Heart left ventricle (tissue), 16 donors: ENCODE results near the gene LIAS. TPM values are rescaled to one million over a fixed set of nuclear protein-coding genes. Genes with fewer than 3 reads are reported as not detected.
A peak's percentile ranks its signal among the peaks of the same experiment; 100 is the strongest.
"Not testable (repeated sequence)": the region's sequence is repeated elsewhere in the genome, so short reads cannot be mapped to it uniquely, and the experiment has no call there.

ENCODE experiments used
- ATAC-seq, 4 donors: fragments of 200-7000 bp; cut with Tn5 transposase; one replicate each; pipeline ENCODE4 v1.9.1; 2020 to 2022; ENCODE audit warnings: moderate library complexity in 4 of 4, mild to moderate bottlenecking in 3 of 4, moderate number of reproducible peaks in 1 of 4
- DNase-seq, 5 donors: peaks; one replicate each; pipeline ENCODE4 v3.0.0-alpha.2; 2020
- H3K27ac ChIP-seq, 12 donors: fragments of 200-600 bp; sonication (generic) in 4 of 12; one replicate each; pipeline versions ENCODE4 v1.5.0 to v1.8.0; 2016 to 2022; ENCODE audit warnings: mild to moderate bottlenecking in 2 of 12
- H3K27me3 ChIP-seq, 9 donors: fragments of 200-600 bp; sonication (generic) in 2 of 9; one replicate each; pipeline versions ENCODE4 v1.5.1 to v1.8.0; 2016 to 2022; ENCODE audit warnings: mild to moderate bottlenecking in 3 of 9
- H3K36me3 ChIP-seq, 9 donors: fragments of 200-600 bp; sonication (generic) in 2 of 9; one replicate each; pipeline versions ENCODE4 v1.5.0 to v1.8.0; 2018 to 2022; ENCODE audit warnings: mild to moderate bottlenecking in 2 of 9
- H3K4me1 ChIP-seq, 12 donors: fragments of 200-600 bp; sonication (generic) in 4 of 12; one replicate each; pipeline versions ENCODE4 v1.5.0 to v1.8.0; 2016 to 2022; ENCODE audit warnings: mild to moderate bottlenecking in 3 of 12
- H3K4me3 ChIP-seq, 12 donors: fragments of 200-600 bp; sonication (generic) in 4 of 12; one replicate each; pipeline versions ENCODE4 v1.5.0 to v1.8.0; 2017 to 2022; ENCODE audit warnings: mild to moderate bottlenecking in 9 of 12, moderate library complexity in 4 of 12
- H3K9me3 ChIP-seq, 12 donors: fragments of 200-600 bp; sonication (generic) in 4 of 12; one replicate each; pipeline versions ENCODE4 v1.5.0 to v1.8.0; 2016 to 2022; ENCODE audit warnings: mild to moderate bottlenecking in 1 of 12
- CTCF ChIP-seq, 12 donors: fragments of 200-600 bp; sonication (generic) in 4 of 12; IDR thresholded peaks; one replicate each; pipeline versions ENCODE4 v1.5.0 to v1.8.0; 2018 to 2022; ENCODE audit warnings: antibody characterized with exemption in 12 of 12, mild to moderate bottlenecking in 5 of 12
- POLR2A ChIP-seq, 2 donors: fragments of 450-650 bp; IDR thresholded peaks; one replicate each; pipeline ENCODE4 v1.6.1; 2017; ENCODE audit warnings: antibody characterized with exemption in 2 of 2, mild to moderate bottlenecking in 2 of 2, moderate library complexity in 2 of 2
- WGBS, 4 donors: extraction: QIAGEN DNeasy Blood & Tissue Kit in 2 of 4; methylation state at CpG; one replicate each; pipeline versions ENCODE4 v1.1.5 to v1.1.7; 2013 to 2018; 5-methylcytosine and 5-hydroxymethylcytosine counted together
- intact Hi-C, 10 donors: fragments of 100-400 bp; cut with DNase I; formaldehyde crosslinking; loops; one replicate each; pipeline versions ENCODE4 v1.11.1 to v1.14.2; 2022
- polyA plus RNA-seq, 2 donors: library from polyadenylated mRNA; stranded (reverse); fragments of 200-250 nt; gene quantifications; one replicate each; pipeline ENCODE4 v1.2.3, GENCODE V29; 2013
- total RNA-seq, 9 donors: library from RNA; depleted of rRNA in 2 of 9; stranded (reverse); fragments of >200 nt in 2 of 9; fragmentation: NEBNext Ultra II Directional in 3 of 9; extraction: Animal tissue kit (Norgen Biotek cat#: 25700) in 3 of 9; gene quantifications; one replicate each; pipeline versions ENCODE4 v1.1.0 to v1.2.4, GENCODE V29; 2016 to 2023
- donor health status: ischemic (EF 13 %, LVEDD 7.1; RV severe dilation, severe dysfunction).
- donor health status: healthy with polysubstance abuse.
- donor health status: DM: no; HTN: yes; CAD: no.
- donor health status: DM: no; HTN: no; CAD: no.
- donor health status: ischemic (EF 25% LVEDD 6.9; RV normal size, moderate dysfunction).
- donor health status: ischemic (EF 25% LVEDD 5.7; RV mildly dilated, moderate dysfunction).
- donor health status: healthy.
- donor health status: DM: yes; HTN: yes; CAD: no.
- donor health status: ischemic (EF 35%, LVEDD 5.7; RV mildly dilated, moderate dysfunction).
- donor health status: nonischemic (EF 11% LVEDD 7.7; RV severe dilation, severe dysfunction).
- donor health status: DM: yes; HTN: yes; CAD: no.
- donor health status: PGD.
- donor health status: ischemic (EF 29% LVEDD 5.4; RV normal size, mild dysfunction).
- donor health status: nonischemic (EF 23%, LVEDD 6.1; RV moderate dilation, normal function).

Gene LIAS
- total and polyA plus RNA-seq, 11 donors, result 15.8 to 34.4 (median 20.2) TPM

- intact Hi-C loops, result loop anchor here in 4 of 10 donors (5.0 to 10.0 kb wide), 4 partner anchors 68 to 180 kb away; partner anchors contain the start of genes SMIM14 (in 2 of the 4), UGDH (in 2 of the 4) and RFC1 (in 1 of the 4)
- peak overlapping the region in 7 of 12 donors; percentile 91 to 98 (median 96) for H3K27ac ChIP-seq
Measured at GRCh38 chr4:39456946-39457763, 1.7 kb upstream of the LIAS start.

GRCh38 chr4:39458161-39458504 is 723 bp upstream of the LIAS start:
- not testable (repeated sequence) for DNase-seq, H3K27me3 ChIP-seq, H3K9me3 ChIP-seq
- Histone ChIP-seq H3K27ac (peak overlapping the region; percentile 83 to 98 (median 92)), H3K4me3 (peak overlapping the region; percentile 67 to 93 (median 85)), H3K36me3 (peaks cover 5 to 71% (median 68%) of the 10 kb centered on the region in 9 donors), H3K4me1 (peaks cover 10 to 37% (median 27%) of the 10 kb centered on the region in 12 donors)
- 0 to 1% (median 1%) methylated on average over 8 to 13 of the region's 13 CpGs for WGBS, 4 donors
- ATAC-seq, result peak in 2 of 4 donors; percentile 3 to 14
- intact Hi-C loops, result loop anchor here in 5 of 10 donors (2.0 to 10.0 kb wide), 6 partner anchors 67 to 519 kb away; partner anchors contain the start of genes UGDH (in 3 of the 5), PDS5A (in 2 of the 5), SMIM14 (in 2 of the 5) and RFC1 (in 1 of the 5)

More at GRCh38 chr4:39456946-39457763, 1.7 kb upstream of the LIAS start:
- ATAC-seq (no peak), DNase-seq (no peak)
- Histone ChIP-seq H3K9me3 (no peaks in the 10 kb centered on the region), H3K27me3 (no peaks in the 10 kb centered on the region), H3K4me1 (peaks cover 10 to 37% (median 27%) of the 10 kb centered on the region in 12 donors), H3K36me3 (peaks cover 5 to 72% (median 68%) of the 10 kb centered on the region in 9 donors), H3K4me3 (peak overlapping the region in 11 of 12 donors; percentile 67 to 93 (median 86))
- WGBS, 4 donors, result 71 to 79% (median 75%) methylated on average over 10 of the region's 10 CpGs
- no peak for TF ChIP-seq POLR2A (IDR thresholded peaks at IDR 0.05)
- no peak for TF ChIP-seq CTCF (IDR thresholded peaks at IDR 0.05)

GRCh38 chr4:39464886-39465501 is 6.1 kb downstream of the LIAS start:
- Histone ChIP-seq H3K9me3 (no peaks in the 10 kb centered on the region), H3K27ac (no peak overlapping the region), H3K4me3 (no peak overlapping the region), H3K27me3 (no peaks in the 10 kb centered on the region), H3K4me1 (peaks cover 0 to 6% (median 1%) of the 10 kb centered on the region in 12 donors), H3K36me3 (peaks cover 0 to 77% (median 70%) of the 10 kb centered on the region in 9 donors)
- 5 to 20% (median 18%) methylated on average over 2 of the region's 2 CpGs for WGBS, 4 donors
- intact Hi-C loops, result loop anchor here in 7 of 10 donors (5.0 to 10.0 kb wide), 7 partner anchors 170 to 842 kb away; partner anchors contain the start of genes PDS5A (in 4 of the 7), SMIM14 (in 4 of the 7), N4BP2 (in 2 of the 7) and UBE2K (in 1 of the 7)
- no peak for TF ChIP-seq POLR2A (IDR thresholded peaks at IDR 0.05)
- TF ChIP-seq CTCF (IDR thresholded peaks at IDR 0.05), result no peak
- ATAC-seq, result peak in 2 of 4 donors; percentile 33 to 57
- DNase-seq, result no peak

GRCh38 chr4:39466747-39467146 is 7.9 kb downstream of the LIAS start:
- H3K36me3 ChIP-seq, result peaks cover 0 to 85% (median 81%) of the 10 kb centered on the region in 9 donors

More at GRCh38 chr4:39466747-39467146, 7.9 kb downstream of the LIAS start:
- Histone ChIP-seq H3K9me3 (no peaks in the 10 kb centered on the region), H3K27me3 (no peaks in the 10 kb centered on the region), H3K27ac (no peak overlapping the region), H3K4me1 (peaks cover 0 to 10% (median 0%) of the 10 kb centered on the region in 12 donors), H3K4me3 (no peak overlapping the region)
- WGBS, 4 donors, result 68 to 88% (median 75%) methylated on average over 4 of the region's 4 CpGs
- ATAC-seq (no peak), DNase-seq (no peak)
- intact Hi-C loops, result loop anchor here in 7 of 10 donors (5.0 to 10.0 kb wide), 7 partner anchors 168 to 841 kb away; partner anchors contain the start of genes PDS5A (in 4 of the 7), SMIM14 (in 4 of the 7), N4BP2 (in 2 of the 7) and UBE2K (in 1 of the 7)
- TF ChIP-seq CTCF (IDR thresholded peaks at IDR 0.05) (no peak), POLR2A (IDR thresholded peaks at IDR 0.05) (no peak)
